T-helper 1 cell treated with Interleukin-12 subunit alpha and Interleukin-12 subunit beta and Interleukin-4 antibody, amounts not matched to agents 30 μg/mL and 1 μg/mL, for 36 hours (primary cell): ENCODE data around the gene OCRL.
"Not testable (repeated sequence)": the region's sequence is repeated elsewhere in the genome, so short reads cannot be mapped to it uniquely, and the experiment has no call there.

Experiments used
- H3K27ac Mint-ChIP-seq: one replicate; pipeline ENCODE4 v1.8.0; 2021; ENCODE audit warnings: mild to moderate bottlenecking, mixed read lengths
- H3K27me3 Mint-ChIP-seq: one replicate; pipeline ENCODE4 v1.8.0; 2021; ENCODE audit warnings: low read depth, mixed read lengths
- H3K36me3 Mint-ChIP-seq: one replicate; pipeline ENCODE4 v1.8.0; 2021; ENCODE audit warnings: low read depth, mixed read lengths
- H3K4me1 Mint-ChIP-seq: one replicate; pipeline ENCODE4 v1.8.0; 2021; ENCODE audit warnings: low read depth, mixed read lengths
- H3K4me3 Mint-ChIP-seq: one replicate; pipeline ENCODE4 v1.8.0; 2021; ENCODE audit warnings: mild to moderate bottlenecking, moderate library complexity, mixed read lengths
- H3K9me3 Mint-ChIP-seq: one replicate; pipeline ENCODE4 v1.8.0; 2021; ENCODE audit warnings: mixed read lengths

Gene OCRL

DNA sequence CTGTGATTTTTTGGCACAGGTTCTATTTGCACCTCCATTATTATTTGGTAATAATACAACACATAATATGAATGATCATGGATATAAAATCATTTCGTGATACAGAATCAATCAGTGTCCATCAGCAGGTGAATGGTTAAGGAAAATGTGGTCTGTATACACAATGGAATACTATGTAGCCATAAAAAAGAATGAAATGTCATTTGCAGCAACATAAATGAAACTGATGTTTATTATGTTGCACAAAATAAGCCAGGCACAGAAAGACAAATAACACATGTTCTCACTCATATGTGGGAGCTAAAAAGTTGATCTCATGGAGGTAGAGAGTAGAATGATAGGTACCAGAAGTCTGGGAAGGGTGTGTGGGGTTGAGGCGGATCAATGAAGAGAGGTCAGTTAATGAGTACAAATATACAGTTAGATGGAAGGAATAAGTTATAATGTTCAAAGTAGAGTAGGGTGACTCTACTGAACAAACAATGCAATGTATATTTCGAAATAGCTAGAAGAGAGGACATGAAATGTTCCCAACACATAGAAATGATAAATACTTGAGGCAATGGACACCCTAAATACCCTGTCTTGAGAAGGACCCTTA, 15.7 kb upstream of the OCRL start:
- no peak overlapping the region for H3K27ac Mint-ChIP-seq
- H3K36me3 Mint-ChIP-seq = no peaks in the 10 kb centered on the region
- no peaks in the 10 kb centered on the region for H3K4me1 Mint-ChIP-seq
- peaks cover 43% of the 10 kb centered on the region for H3K27me3 Mint-ChIP-seq
- peak overlapping the region; percentile 70 for H3K4me3 Mint-ChIP-seq
- H3K9me3 Mint-ChIP-seq = no peaks in the 10 kb centered on the region

DNA sequence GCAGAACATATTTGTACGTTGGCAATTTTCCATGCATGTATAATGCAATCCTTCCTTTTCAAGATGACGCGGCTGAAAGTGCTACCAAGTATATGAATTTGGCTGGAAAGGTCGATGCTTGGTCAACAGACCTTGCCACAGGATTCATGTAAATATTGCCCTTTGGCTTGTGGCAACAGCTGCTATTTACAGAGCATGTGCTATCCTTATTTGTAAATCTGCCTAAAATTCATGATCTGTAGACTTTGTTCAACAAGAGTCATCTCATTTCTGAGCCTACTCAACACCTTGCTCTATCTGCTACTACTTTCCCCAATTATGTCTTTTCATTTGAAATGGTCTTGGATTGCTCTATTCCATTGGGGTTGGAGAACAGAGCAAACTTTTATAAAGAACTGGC, 14.9 kb upstream of the OCRL start:
- H3K36me3 Mint-ChIP-seq = no peaks in the 10 kb centered on the region
- H3K4me3 Mint-ChIP-seq = no peak overlapping the region
- no peaks in the 10 kb centered on the region for H3K4me1 Mint-ChIP-seq
- peaks cover 39% of the 10 kb centered on the region for H3K27me3 Mint-ChIP-seq
- no peaks in the 10 kb centered on the region for H3K9me3 Mint-ChIP-seq
- no peak overlapping the region for H3K27ac Mint-ChIP-seq

DNA sequence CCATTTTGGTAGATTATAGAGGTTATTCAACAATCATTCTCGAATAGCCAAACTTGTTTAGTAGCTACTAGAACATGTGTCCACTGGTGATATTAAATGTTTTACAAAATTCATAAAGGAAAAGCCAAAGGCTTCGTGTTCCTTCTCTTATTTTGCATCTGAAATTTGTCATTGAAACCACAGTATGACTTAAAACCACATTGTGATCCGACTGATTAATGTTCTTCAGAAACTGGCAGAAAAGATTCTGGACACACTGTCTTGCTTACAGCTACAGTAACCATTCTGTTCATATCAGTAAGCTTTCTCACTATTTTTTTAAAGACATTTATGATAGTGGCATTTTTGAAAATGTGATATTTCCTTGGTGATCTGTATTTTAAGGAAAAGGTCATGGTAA, 14.2 kb upstream of the OCRL start:
- Mint-ChIP-seq H3K4me3 (no peak overlapping the region), H3K27ac (no peak overlapping the region)

DNA sequence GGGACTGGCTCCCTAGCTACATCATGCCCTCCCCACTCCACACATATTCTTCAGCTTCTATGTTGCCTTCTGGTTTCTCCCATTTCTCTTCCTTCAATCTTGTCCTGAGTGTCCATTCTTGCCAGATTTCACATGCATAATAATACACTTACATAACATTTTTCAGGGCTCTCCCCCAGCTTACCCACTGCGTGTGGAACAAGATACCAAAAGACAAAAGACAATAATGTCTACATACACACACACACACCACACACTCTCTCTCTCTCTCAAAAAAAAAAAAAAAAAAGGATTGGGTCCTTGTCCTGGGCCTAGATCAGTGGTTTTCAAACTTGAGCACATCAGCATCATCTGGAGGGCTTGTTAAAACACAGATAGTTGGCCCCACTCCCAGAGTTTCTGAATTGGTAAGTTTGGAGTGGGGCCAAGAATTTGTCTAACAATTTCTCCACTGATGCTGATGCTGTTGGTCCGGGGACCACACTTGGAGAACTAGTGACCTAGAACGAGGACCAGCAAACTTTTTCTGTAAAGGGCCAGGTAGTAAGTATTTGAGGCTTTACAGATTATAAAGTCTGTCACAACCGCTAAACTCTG, 10.3 kb upstream of the OCRL start:
- Mint-ChIP-seq H3K9me3 (no peaks in the 10 kb centered on the region), H3K4me1 (no peaks in the 10 kb centered on the region), H3K36me3 (no peaks in the 10 kb centered on the region), H3K4me3 (no peak overlapping the region), H3K27me3 (peaks cover 10% of the 10 kb centered on the region), H3K27ac (no peak overlapping the region)

More for the DNA sequence above, 14.2 kb upstream of the OCRL start:
- Mint-ChIP-seq H3K27me3 (peaks cover 35% of the 10 kb centered on the region), H3K9me3 (no peaks in the 10 kb centered on the region), H3K4me1 (no peaks in the 10 kb centered on the region), H3K36me3 (no peaks in the 10 kb centered on the region)

DNA sequence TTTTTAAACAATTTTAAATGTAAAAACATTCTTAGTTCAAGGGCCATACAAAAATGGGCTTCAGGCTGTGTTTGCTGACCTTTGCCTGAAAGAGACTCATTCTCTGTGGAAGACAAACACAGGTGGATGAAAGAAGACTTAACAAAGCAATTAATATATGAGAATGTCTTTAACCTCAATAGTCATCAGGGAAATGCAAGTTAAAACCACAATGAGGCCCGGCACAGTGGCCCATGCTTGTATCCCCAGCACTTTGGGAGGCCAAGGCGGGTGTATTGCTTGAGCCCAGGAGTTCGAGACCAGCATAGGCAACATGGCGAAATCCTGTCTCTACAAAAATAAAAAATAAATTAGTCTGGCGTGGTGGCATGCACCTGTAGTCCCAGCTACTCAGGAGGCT, 9.6 kb upstream of the OCRL start:
- Mint-ChIP-seq H3K27ac (no peak overlapping the region), H3K4me3 (no peak overlapping the region), H3K4me1 (no peaks in the 10 kb centered on the region)

DNA sequence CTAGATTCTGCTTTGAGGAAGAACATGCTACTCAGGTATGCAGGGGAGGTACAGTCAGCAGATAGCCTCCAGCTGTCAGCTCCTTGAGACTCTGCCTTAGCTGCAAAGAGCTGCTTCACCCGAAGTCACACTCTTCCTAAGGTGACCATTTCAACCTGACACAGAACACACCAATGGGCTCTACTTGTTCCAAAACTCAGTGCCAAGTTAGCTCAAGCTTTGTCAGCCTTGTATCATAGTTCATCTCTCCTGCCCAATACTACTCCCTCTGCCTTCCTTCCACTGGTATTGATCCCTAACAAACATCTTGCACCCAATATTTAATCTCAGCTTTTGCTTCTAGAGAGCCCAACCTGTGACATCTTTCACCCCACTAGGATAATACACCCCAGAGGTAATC, 8.9 kb upstream of the OCRL start:
- H3K27me3 Mint-ChIP-seq = peaks cover 3% of the 10 kb centered on the region
- H3K36me3 Mint-ChIP-seq = no peaks in the 10 kb centered on the region
- no peak overlapping the region for H3K27ac Mint-ChIP-seq
- H3K9me3 Mint-ChIP-seq = no peaks in the 10 kb centered on the region
- no peak overlapping the region for H3K4me3 Mint-ChIP-seq
- H3K4me1 Mint-ChIP-seq = no peaks in the 10 kb centered on the region

More for the DNA sequence above, 9.6 kb upstream of the OCRL start:
- H3K27me3 Mint-ChIP-seq = peaks cover 4% of the 10 kb centered on the region
- H3K36me3 Mint-ChIP-seq = no peaks in the 10 kb centered on the region
- no peaks in the 10 kb centered on the region for H3K9me3 Mint-ChIP-seq

DNA sequence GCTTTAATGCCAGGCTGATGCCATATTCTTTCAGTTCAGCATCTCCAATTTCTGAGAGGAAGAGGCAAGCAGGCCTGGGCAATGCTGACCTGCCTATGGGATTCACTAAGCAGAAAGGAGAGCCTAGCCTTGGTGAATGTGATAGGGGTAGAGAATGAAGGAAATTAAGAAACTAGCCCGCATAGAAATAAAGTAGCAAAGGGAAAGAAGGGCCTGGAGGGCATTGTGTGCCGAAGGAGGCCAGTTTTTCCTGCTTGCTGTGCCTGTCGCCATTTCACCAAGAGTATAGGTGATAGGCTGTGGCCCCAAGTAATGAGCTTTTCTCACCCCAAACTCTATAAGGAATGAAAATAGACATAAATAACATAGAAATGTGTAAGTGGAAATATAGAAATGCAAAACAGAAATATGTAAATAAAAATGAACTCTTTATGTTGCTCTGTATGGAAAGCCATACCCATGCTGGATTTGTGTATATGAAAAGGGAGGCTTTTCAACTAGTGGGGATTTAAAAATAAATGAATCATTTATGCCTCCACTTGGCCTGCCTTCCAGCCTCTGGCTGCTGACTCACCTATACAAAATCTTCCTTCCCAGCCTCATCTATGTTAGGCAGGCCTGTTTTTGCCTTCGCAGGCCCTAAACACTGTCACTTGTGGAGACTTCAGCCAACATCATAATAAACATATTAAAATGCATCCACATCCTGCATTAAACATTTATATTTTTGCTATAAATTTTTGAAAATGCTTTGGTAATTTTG, 5.1 kb upstream of the OCRL start:
- Mint-ChIP-seq H3K4me3 (no peak overlapping the region), H3K27me3 (peaks cover 19% of the 10 kb centered on the region), H3K27ac (no peak overlapping the region), H3K9me3 (no peaks in the 10 kb centered on the region), H3K4me1 (peaks cover 2% of the 10 kb centered on the region), H3K36me3 (no peaks in the 10 kb centered on the region)

DNA sequence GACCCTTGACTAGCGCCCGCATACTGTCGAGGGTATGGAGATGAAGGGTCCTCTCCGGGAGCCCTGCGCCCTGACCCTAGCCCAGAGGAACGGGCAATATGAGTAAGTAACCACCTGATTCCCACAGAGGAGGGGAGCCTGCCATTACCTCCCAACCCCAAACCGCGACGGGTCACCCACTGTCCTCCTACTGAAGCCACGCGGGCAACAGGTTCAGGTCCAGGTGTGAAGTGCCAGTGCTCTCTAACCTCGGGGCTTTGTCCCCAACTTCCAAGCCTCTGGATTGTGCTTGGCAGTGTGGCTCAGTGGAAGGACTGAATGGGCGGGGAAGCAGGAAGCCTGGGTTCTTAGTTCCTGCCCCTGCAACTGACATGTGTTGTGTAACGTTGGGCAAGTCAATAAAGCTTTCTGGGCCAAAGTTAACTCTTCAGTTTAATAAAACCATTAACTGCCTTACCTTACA, 694 bp downstream of the OCRL start:
- Mint-ChIP-seq H3K27ac (no peak overlapping the region), H3K9me3 (no peaks in the 10 kb centered on the region), H3K4me3 (peak overlapping the region; percentile 40), H3K27me3 (peaks cover 16% of the 10 kb centered on the region), H3K4me1 (peaks cover 3% of the 10 kb centered on the region), H3K36me3 (no peaks in the 10 kb centered on the region)

DNA sequence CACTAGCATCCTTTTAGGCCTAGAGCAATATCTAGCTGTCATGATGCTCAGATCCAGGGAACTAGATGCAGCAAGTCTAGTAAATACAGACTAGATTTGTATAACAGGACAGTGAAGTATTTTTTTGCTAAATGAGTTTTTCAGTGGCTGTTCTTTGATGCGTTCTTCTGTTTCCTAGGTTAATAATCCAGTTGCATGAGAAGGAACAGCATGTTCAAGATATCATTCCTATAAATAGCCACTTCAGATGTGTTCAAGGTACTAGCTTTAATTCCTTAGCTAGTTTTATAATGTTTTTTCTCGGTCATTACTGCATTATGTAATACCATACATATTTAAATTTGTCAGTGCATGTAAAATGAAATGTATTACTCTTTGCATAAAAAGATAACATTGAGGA, 4.7 kb downstream of the OCRL start:
- no peaks in the 10 kb centered on the region for H3K36me3 Mint-ChIP-seq
- H3K9me3 Mint-ChIP-seq = no peaks in the 10 kb centered on the region
- peaks cover 2% of the 10 kb centered on the region for H3K27me3 Mint-ChIP-seq
- peaks cover 2% of the 10 kb centered on the region for H3K4me1 Mint-ChIP-seq
- H3K27ac Mint-ChIP-seq = no peak overlapping the region
- no peak overlapping the region for H3K4me3 Mint-ChIP-seq

DNA sequence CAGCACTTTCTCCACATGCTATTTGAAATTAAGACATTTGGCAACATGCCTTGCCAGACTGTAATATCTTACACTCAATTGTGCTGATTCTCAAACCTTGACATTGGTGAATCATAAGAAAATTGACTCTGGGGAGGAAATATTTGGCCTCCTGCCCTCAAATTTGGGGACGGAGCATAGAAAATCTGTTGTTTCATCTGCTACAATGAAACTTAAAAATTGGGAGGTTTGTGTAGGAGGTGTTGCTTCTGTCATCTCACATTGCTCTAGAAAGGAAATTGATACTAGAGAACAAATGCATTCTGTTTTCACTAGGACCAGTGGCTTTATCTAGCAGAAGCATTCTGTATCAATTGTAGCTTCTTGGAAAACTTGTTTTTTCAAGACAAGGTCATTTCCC, 5.3 kb downstream of the OCRL start:
- H3K4me3 Mint-ChIP-seq = no peak overlapping the region
- no peaks in the 10 kb centered on the region for H3K9me3 Mint-ChIP-seq
- no peak overlapping the region for H3K27ac Mint-ChIP-seq
- H3K36me3 Mint-ChIP-seq = no peaks in the 10 kb centered on the region
- H3K27me3 Mint-ChIP-seq = no peaks in the 10 kb centered on the region
- peaks cover 2% of the 10 kb centered on the region for H3K4me1 Mint-ChIP-seq

DNA sequence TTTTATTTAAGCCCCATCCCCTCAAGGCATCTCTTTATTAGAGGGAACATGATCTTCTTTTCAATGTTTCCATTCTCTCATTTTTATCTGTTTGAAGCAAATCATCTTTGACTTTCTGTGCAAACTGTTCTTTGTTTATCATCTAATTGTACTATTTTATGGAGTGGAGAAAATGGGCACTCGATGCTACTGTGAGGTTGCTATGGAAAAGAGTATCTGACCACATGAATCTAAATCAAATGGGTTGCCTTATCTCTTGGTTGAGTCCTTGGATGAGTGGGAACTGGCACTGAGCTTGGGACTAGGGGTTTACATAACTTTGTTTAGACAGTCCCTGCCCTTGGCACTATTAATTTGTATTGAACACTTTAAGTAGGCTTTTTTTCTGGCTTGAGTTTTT, 9.1 kb downstream of the OCRL start:
- Mint-ChIP-seq H3K9me3 (no peaks in the 10 kb centered on the region), H3K27ac (no peak overlapping the region), H3K4me1 (no peaks in the 10 kb centered on the region), H3K27me3 (no peaks in the 10 kb centered on the region), H3K36me3 (no peaks in the 10 kb centered on the region), H3K4me3 (no peak overlapping the region)

DNA sequence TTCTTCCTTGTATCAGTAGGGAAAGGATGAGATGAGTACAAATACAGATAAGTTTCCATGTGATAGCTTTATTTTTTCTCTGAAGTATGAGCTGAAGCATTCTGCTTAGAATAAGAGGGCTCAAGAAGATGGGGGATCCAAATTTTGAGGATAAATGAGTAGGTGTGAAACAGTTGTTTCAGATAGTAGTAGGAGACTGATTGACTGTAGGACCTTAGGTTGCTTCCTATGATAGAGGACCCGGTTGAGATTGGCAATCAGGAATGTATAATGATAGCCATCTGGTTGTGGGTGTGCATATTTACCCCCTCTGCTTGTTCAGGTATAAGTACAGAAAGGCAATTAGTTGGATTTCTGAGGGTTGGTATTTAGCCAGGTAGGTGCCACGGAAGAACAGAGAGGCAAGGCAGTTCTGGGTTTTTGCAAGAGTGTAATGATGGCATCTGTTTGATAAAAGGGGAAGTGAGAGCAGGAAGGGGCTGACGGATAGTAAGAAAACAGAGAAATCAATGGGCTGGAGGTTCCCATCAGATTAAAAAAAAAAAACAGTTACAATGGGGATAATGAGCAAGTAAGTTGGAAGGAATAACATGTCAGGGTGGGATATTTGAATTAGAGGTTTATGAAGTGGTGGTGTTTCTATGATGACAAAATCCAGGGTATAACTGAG, 13.7 kb downstream of the OCRL start:
- Mint-ChIP-seq H3K36me3 (no peaks in the 10 kb centered on the region), H3K27me3 (no peaks in the 10 kb centered on the region), H3K4me3 (no peak overlapping the region)

DNA sequence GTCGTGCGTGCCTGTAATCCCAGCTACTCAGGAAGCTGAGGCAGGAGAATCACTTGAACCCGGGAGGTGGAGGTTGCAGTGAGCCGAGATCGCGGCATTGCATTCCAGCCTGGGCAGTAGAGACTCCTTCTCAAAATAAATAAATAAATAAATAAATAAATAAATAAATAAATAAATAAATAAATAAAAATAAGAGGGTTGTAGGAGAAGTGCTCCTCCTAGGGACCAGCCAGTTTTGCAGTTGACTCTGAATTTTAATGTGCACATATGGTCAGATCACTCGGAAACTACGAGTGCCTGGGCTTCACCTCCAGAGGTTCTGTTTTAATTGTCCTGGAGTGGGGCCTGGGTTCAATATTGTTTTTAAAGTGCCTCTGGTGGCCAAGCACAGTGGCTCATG, 14.8 kb downstream of the OCRL start:
- H3K9me3 Mint-ChIP-seq, H3K27me3 Mint-ChIP-seq, H3K27ac Mint-ChIP-seq, H3K36me3 Mint-ChIP-seq, H3K4me1 Mint-ChIP-seq, H3K4me3 Mint-ChIP-seq: not testable (repeated sequence)

More for the DNA sequence above, 13.7 kb downstream of the OCRL start:
- no peaks in the 10 kb centered on the region for H3K4me1 Mint-ChIP-seq
- H3K9me3 Mint-ChIP-seq = no peaks in the 10 kb centered on the region
- H3K27ac Mint-ChIP-seq = no peak overlapping the region

DNA sequence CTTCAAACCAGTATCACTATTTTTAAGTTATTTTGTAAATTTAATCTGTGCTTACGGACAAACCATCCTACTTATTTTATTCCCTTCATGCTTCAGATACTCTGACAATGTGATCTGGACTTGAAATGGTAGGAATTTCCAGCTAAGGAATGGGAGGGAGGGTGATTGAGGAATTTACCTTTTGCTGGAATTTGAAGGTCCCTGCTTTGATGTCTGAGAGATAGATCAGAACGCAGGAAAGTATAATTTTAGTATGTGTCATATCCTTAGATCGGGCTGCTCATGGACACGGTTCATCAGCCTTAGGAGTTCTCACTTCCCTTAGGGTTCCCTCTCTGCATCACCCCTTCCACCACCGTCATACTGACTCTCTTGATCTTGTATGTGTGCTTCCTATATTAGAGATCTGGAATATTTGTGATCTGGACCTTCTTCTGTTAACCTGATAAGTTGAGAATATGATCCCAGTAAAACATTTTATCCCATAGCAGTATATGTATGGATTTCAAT, 16.8 kb downstream of the OCRL start:
- Mint-ChIP-seq H3K27ac (no peak overlapping the region), H3K4me3 (no peak overlapping the region), H3K4me1 (no peaks in the 10 kb centered on the region), H3K36me3 (peaks cover 1% of the 10 kb centered on the region), H3K27me3 (no peaks in the 10 kb centered on the region), H3K9me3 (no peaks in the 10 kb centered on the region)
